ENCODE measurements around the gene CHRNB2.
A peak's percentile ranks its signal among the peaks of the same experiment; 100 is the strongest.

DNA sequence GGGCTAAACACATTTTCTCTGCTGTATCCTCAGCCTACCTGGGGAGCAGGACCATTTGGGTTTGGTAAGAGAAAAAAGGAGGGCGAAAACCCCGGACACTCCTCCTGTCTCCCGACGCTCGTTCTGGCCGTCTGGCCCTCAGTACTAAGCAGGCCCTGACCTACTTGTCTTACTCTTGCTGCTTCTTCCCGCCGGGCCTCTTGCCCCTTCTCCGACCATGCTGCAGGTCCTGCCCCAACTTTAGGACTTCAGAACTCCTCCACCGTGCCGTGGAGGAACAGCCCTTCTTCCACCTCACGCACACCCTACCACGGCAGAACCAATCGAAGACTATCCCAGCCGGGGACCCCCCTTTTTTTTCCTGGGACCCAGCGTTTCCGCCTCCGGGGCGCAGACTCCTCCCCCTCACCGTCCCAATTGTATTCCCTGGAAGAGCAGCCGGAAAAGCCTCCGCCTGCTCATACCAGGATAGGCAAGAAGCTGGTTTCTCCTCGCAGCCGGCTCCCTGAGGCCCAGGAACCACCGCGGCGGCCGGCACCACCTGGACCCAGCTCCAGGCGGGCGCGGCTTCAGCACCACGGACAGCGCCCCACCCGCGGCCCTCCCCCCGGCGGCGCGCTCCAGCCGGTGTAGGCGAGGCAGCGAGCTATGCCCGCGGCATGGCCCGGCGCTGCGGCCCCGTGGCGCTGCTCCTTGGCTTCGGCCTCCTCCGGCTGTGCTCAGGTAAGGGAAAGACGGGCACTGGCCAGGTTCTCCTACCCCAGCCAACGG lies at the start of gene CHRNB2:
- TF ChIP-seq ZNF350 (tag by site-specific recombination; IDR thresholded peaks at IDR 0.05): no peak
- TF ChIP-seq, protein P1, sequence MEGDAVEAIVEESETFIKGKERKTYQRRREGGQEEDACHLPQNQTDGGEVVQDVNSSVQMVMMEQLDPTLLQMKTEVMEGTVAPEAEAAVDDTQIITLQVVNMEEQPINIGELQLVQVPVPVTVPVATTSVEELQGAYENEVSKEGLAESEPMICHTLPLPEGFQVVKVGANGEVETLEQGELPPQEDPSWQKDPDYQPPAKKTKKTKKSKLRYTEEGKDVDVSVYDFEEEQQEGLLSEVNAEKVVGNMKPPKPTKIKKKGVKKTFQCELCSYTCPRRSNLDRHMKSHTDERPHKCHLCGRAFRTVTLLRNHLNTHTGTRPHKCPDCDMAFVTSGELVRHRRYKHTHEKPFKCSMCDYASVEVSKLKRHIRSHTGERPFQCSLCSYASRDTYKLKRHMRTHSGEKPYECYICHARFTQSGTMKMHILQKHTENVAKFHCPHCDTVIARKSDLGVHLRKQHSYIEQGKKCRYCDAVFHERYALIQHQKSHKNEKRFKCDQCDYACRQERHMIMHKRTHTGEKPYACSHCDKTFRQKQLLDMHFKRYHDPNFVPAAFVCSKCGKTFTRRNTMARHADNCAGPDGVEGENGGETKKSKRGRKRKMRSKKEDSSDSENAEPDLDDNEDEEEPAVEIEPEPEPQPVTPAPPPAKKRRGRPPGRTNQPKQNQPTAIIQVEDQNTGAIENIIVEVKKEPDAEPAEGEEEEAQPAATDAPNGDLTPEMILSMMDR (tag by site-specific recombination; IDR thresholded peaks at IDR 0.05): no peak
- no peak for TF ChIP-seq TRIM28 (IDR thresholded peaks at IDR 0.05; ENCODE audit: borderline replicate concordance, low read length)
- TF ChIP-seq, protein P2, sequence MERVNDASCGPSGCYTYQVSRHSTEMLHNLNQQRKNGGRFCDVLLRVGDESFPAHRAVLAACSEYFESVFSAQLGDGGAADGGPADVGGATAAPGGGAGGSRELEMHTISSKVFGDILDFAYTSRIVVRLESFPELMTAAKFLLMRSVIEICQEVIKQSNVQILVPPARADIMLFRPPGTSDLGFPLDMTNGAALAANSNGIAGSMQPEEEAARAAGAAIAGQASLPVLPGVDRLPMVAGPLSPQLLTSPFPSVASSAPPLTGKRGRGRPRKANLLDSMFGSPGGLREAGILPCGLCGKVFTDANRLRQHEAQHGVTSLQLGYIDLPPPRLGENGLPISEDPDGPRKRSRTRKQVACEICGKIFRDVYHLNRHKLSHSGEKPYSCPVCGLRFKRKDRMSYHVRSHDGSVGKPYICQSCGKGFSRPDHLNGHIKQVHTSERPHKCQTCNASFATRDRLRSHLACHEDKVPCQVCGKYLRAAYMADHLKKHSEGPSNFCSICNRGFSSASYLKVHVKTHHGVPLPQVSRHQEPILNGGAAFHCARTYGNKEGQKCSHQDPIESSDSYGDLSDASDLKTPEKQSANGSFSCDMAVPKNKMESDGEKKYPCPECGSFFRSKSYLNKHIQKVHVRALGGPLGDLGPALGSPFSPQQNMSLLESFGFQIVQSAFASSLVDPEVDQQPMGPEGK (tag by site-specific recombination; IDR thresholded peaks at IDR 0.05): no peak
- 0 out of 2 replicates have a peak, but pooled peaks have one; percentile 49 for TF ChIP-seq ZNF660 (tag by site-specific recombination; IDR thresholded peaks at IDR 0.05)

Data from HEK293 (cell line).